Measurements from ENCODE around the gene MR1. TPM values are rescaled to one million over a fixed set of nuclear protein-coding genes. Genes with fewer than 3 reads are reported as not detected.

Gene MR1
- total RNA-seq, 1 donor from 2014 or later, result 1.2 TPM

- Mint-ChIP-seq H3K4me1 (ENCODE audit: low read depth, unreplicated experiment) (peaks cover 80% of the 10 kb centered on the region), H3K9me3 (ENCODE audit: unreplicated experiment) (no peaks in the 10 kb centered on the region), H3K27me3 (ENCODE audit: low read depth, unreplicated experiment) (no peaks in the 10 kb centered on the region), H3K36me3 (ENCODE audit: low read depth, unreplicated experiment) (no peaks in the 10 kb centered on the region), H3K4me3 (ENCODE audit: unreplicated experiment) (peak overlapping the region; percentile 58), H3K27ac (ENCODE audit: unreplicated experiment) (peak overlapping the region; percentile 98)
- Histone ChIP-seq H3K36me3 (ENCODE audit: insufficient read depth, low read length) (no peaks in the 10 kb centered on the region), H3K4me2 (ENCODE audit: low read length) (peak overlapping the region; percentile 78), H3K4me3 (ENCODE audit: insufficient read depth, low read depth, low read length) (no peak overlapping the region), H2AFZ (ENCODE audit: low read depth, low read length) (no peak overlapping the region), H3K9ac (ENCODE audit: low read length) (no peak overlapping the region), H3K4me1 (ENCODE audit: insufficient read depth, low read length) (peaks cover 68% of the 10 kb centered on the region), H4K20me1 (ENCODE audit: insufficient read depth, low read length) (peaks cover 2% of the 10 kb centered on the region), H3K9me3 (ENCODE audit: insufficient read depth, low read depth, low read length) (no peaks in the 10 kb centered on the region), H3K27me3 (ENCODE audit: insufficient read depth, low read length) (no peaks in the 10 kb centered on the region), H3K27ac (ENCODE audit: low read depth, low read length) (peak overlapping the region; percentile 3), H3K79me2 (ENCODE audit: insufficient read depth, low read length) (no peaks in the 10 kb centered on the region)
- TF ChIP-seq EZH2 (IDR thresholded peaks at IDR 0.05; ENCODE audit: insufficient read depth, low read length) (no peak), CTCF (IDR thresholded peaks at IDR 0.05; ENCODE audit: insufficient read depth, low read depth, low read length) (no peak)
- no peak for DNase-seq (ENCODE audit: low read depth)
- no peak for FAIRE-seq
Measured at GRCh38 chr1:181100934-181101333, 67.2 kb downstream of the MR1 start.

GRCh38 chr1:181101581-181102226 lies 67.9 kb downstream of the MR1 start:
- Histone ChIP-seq H4K20me1 (ENCODE audit: insufficient read depth, low read length) (no peaks in the 10 kb centered on the region), H3K79me2 (ENCODE audit: insufficient read depth, low read length) (no peaks in the 10 kb centered on the region), H2AFZ (ENCODE audit: low read depth, low read length) (peak overlapping the region; percentile 6), H3K4me3 (ENCODE audit: insufficient read depth, low read depth, low read length) (no peak overlapping the region), H3K9me3 (ENCODE audit: insufficient read depth, low read depth, low read length) (no peaks in the 10 kb centered on the region), H3K36me3 (ENCODE audit: insufficient read depth, low read length) (no peaks in the 10 kb centered on the region), H3K9ac (ENCODE audit: low read length) (peak overlapping the region; percentile 23), H3K27ac (ENCODE audit: low read depth, low read length) (peak overlapping the region; percentile 64), H3K4me2 (ENCODE audit: low read length) (peak overlapping the region; percentile 78), H3K4me1 (ENCODE audit: insufficient read depth, low read length) (peaks cover 62% of the 10 kb centered on the region), H3K27me3 (ENCODE audit: insufficient read depth, low read length) (no peaks in the 10 kb centered on the region)
- peak; percentile 75 for DNase-seq (ENCODE audit: low read depth)
- TF ChIP-seq CTCF (IDR thresholded peaks at IDR 0.05; ENCODE audit: insufficient read depth, low read depth, low read length) (no peak), EZH2 (IDR thresholded peaks at IDR 0.05; ENCODE audit: insufficient read depth, low read length) (no peak)
- peak overlapping the region; percentile 58 for H3K4me3 Mint-ChIP-seq (ENCODE audit: unreplicated experiment)
- no peak for FAIRE-seq
- peak overlapping the region; percentile 98 for H3K27ac Mint-ChIP-seq (ENCODE audit: unreplicated experiment)
- no peaks in the 10 kb centered on the region for H3K36me3 Mint-ChIP-seq (ENCODE audit: low read depth, unreplicated experiment)
- H3K9me3 Mint-ChIP-seq (ENCODE audit: unreplicated experiment), result no peaks in the 10 kb centered on the region
- H3K4me1 Mint-ChIP-seq (ENCODE audit: low read depth, unreplicated experiment), result peaks cover 76% of the 10 kb centered on the region
- H3K27me3 Mint-ChIP-seq (ENCODE audit: low read depth, unreplicated experiment), result no peaks in the 10 kb centered on the region

GRCh38 chr1:181102841-181103240 lies 69.1 kb downstream of the MR1 start:
- H2AFZ ChIP-seq (ENCODE audit: low read depth, low read length), result no peak overlapping the region
- H3K27me3 ChIP-seq (ENCODE audit: insufficient read depth, low read length), result no peaks in the 10 kb centered on the region
- H3K27me3 Mint-ChIP-seq (ENCODE audit: low read depth, unreplicated experiment), result peaks cover 3% of the 10 kb centered on the region
- H3K27ac Mint-ChIP-seq (ENCODE audit: unreplicated experiment), result peak overlapping the region; percentile 82
- no peaks in the 10 kb centered on the region for H4K20me1 ChIP-seq (ENCODE audit: insufficient read depth, low read length)
- H3K4me1 ChIP-seq (ENCODE audit: insufficient read depth, low read length), result peaks cover 54% of the 10 kb centered on the region
- no peak for TF ChIP-seq CTCF (IDR thresholded peaks at IDR 0.05; ENCODE audit: insufficient read depth, low read depth, low read length)
- no peak for TF ChIP-seq EZH2 (IDR thresholded peaks at IDR 0.05; ENCODE audit: insufficient read depth, low read length)
- no peak overlapping the region for H3K4me2 ChIP-seq (ENCODE audit: low read length)
- no peaks in the 10 kb centered on the region for H3K9me3 Mint-ChIP-seq (ENCODE audit: unreplicated experiment)
- DNase-seq (ENCODE audit: low read depth) (no peak), FAIRE-seq (no peak)
- no peak overlapping the region for H3K4me3 ChIP-seq (ENCODE audit: insufficient read depth, low read depth, low read length)
- H3K79me2 ChIP-seq (ENCODE audit: insufficient read depth, low read length), result no peaks in the 10 kb centered on the region
- no peak overlapping the region for H3K4me3 Mint-ChIP-seq (ENCODE audit: unreplicated experiment)
- H3K9ac ChIP-seq (ENCODE audit: low read length), result no peak overlapping the region
- H3K4me1 Mint-ChIP-seq (ENCODE audit: low read depth, unreplicated experiment), result peaks cover 69% of the 10 kb centered on the region
- H3K36me3 Mint-ChIP-seq (ENCODE audit: low read depth, unreplicated experiment), result no peaks in the 10 kb centered on the region
- no peaks in the 10 kb centered on the region for H3K36me3 ChIP-seq (ENCODE audit: insufficient read depth, low read length)
- H3K9me3 ChIP-seq (ENCODE audit: insufficient read depth, low read depth, low read length), result no peaks in the 10 kb centered on the region
- no peak overlapping the region for H3K27ac ChIP-seq (ENCODE audit: low read depth, low read length)
